Measurements from ENCODE around the gene KCNJ1. TPM values are rescaled to one million over a fixed set of nuclear protein-coding genes. Genes with fewer than 3 reads are reported as not detected.

KCNJ1 gene
- total RNA-seq, 2 donors from 2014 or later = not detected

GRCh38 chr11:128913806-128914205 is 46.7 kb upstream of the KCNJ1 start:
- Histone ChIP-seq H3K4me1 (peaks cover 0 to 15% of the 10 kb centered on the region in 2 donors), H3K4me3 (no peak overlapping the region), H3K27me3 (no peaks in the 10 kb centered on the region), H3K9me3 (no peaks in the 10 kb centered on the region), H3K27ac (no peak overlapping the region), H3K36me3 (no peaks in the 10 kb centered on the region)
- DNase-seq (ENCODE audit: low spot score) = no peak
- TF ChIP-seq, protein P1, sequence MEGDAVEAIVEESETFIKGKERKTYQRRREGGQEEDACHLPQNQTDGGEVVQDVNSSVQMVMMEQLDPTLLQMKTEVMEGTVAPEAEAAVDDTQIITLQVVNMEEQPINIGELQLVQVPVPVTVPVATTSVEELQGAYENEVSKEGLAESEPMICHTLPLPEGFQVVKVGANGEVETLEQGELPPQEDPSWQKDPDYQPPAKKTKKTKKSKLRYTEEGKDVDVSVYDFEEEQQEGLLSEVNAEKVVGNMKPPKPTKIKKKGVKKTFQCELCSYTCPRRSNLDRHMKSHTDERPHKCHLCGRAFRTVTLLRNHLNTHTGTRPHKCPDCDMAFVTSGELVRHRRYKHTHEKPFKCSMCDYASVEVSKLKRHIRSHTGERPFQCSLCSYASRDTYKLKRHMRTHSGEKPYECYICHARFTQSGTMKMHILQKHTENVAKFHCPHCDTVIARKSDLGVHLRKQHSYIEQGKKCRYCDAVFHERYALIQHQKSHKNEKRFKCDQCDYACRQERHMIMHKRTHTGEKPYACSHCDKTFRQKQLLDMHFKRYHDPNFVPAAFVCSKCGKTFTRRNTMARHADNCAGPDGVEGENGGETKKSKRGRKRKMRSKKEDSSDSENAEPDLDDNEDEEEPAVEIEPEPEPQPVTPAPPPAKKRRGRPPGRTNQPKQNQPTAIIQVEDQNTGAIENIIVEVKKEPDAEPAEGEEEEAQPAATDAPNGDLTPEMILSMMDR (IDR thresholded peaks at IDR 0.05) = no peak

DNA sequence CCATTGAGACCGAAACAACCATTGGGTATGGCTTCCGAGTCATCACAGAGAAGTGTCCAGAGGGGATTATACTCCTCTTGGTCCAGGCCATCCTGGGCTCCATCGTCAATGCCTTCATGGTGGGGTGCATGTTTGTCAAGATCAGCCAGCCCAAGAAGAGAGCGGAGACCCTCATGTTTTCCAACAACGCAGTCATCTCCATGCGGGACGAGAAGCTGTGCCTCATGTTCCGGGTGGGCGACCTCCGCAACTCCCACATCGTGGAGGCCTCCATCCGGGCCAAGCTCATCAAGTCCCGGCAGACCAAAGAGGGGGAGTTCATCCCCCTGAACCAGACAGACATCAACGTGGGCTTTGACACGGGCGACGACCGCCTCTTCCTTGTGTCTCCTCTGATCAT is 44.6 kb upstream of the KCNJ1 start:
- H3K27me3 ChIP-seq = no peaks in the 10 kb centered on the region
- H3K4me1 ChIP-seq = peaks cover 0 to 26% of the 10 kb centered on the region in 2 donors
- DNase-seq (ENCODE audit: low spot score) = no peak
- H3K27ac ChIP-seq = no peak overlapping the region
- TF ChIP-seq, protein P1 (IDR thresholded peaks at IDR 0.05) = no peak
- no peak overlapping the region for H3K4me3 ChIP-seq
- H3K36me3 ChIP-seq = no peaks in the 10 kb centered on the region
- H3K9me3 ChIP-seq = no peaks in the 10 kb centered on the region

- TF ChIP-seq, protein P1 (IDR thresholded peaks at IDR 0.05) = no peak
- Histone ChIP-seq H3K36me3 (no peaks in the 10 kb centered on the region), H3K9me3 (no peaks in the 10 kb centered on the region), H3K4me1 (peaks cover 0 to 30% of the 10 kb centered on the region in 2 donors), H3K27ac (no peak overlapping the region), H3K27me3 (no peaks in the 10 kb centered on the region), H3K4me3 (no peak overlapping the region)
- DNase-seq (ENCODE audit: low spot score) = no peak
Observed at GRCh38 chr11:128911239-128911638, 44.1 kb upstream of the KCNJ1 start.

DNA sequence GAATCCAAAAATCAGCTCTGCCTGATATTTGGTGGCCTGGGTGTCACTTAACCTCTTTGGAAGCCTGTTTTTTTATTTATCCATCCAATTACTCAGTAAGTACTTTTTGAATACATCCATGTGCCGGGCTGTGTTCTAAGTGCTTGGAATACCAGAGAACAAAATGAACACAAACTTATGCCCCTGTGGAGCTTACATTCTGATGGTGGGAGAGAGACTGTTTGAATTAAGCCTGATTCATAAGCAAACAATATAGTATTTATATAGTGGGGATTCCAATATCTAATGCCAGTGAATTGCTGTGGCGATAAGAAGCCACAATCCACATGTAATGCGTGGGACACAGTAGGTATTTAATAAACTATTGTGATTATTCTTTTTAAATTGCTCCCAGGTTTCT is 43.5 kb upstream of the KCNJ1 start:
- no peak overlapping the region for H3K27ac ChIP-seq
- TF ChIP-seq, protein P1 (IDR thresholded peaks at IDR 0.05) = no peak

GRCh38 chr11:128909438-128910125 is 42.5 kb upstream of the KCNJ1 start:
- H3K27ac ChIP-seq = no peak overlapping the region
- H3K4me3 ChIP-seq = no peak overlapping the region
- H3K4me1 ChIP-seq = peaks cover 0 to 43% of the 10 kb centered on the region in 2 donors
- TF ChIP-seq, protein P1 (IDR thresholded peaks at IDR 0.05) = no peak
- H3K27me3 ChIP-seq = no peaks in the 10 kb centered on the region
- no peaks in the 10 kb centered on the region for H3K9me3 ChIP-seq
- no peak for DNase-seq (ENCODE audit: low spot score)
- H3K36me3 ChIP-seq = no peaks in the 10 kb centered on the region

More for the DNA sequence above, 43.5 kb upstream of the KCNJ1 start:
- no peaks in the 10 kb centered on the region for H3K27me3 ChIP-seq
- H3K9me3 ChIP-seq = no peaks in the 10 kb centered on the region
- no peak for DNase-seq (ENCODE audit: low spot score)
- H3K36me3 ChIP-seq = no peaks in the 10 kb centered on the region
- H3K4me3 ChIP-seq = no peak overlapping the region
- peaks cover 0 to 37% of the 10 kb centered on the region in 2 donors for H3K4me1 ChIP-seq
